Measurements from ENCODE around the gene PISD.

DNA sequence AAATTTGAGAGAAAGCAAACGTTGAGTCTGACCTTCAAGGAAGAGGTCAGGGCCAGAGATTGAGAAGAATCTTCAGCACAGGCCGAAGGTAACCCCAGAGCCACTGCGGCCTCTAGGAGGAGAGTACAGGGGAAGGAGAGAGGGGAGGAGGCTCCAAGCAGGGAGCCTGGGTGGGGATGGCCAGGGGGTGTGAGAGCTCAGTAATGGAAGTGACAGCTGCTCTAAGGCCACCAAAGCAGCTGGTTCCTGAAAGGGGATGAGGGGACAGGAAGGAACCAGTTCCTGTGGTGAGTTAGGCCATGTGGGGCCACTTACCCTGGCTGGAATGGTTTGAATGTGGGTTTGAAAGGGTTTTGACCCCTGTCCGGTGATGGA is 46.1 kb downstream of the PISD start:
- no peak for TF ChIP-seq POLR2A (IDR thresholded peaks at IDR 0.05; ENCODE audit: low read depth, low read length)
- no peak for TF ChIP-seq CTCF (IDR thresholded peaks at IDR 0.05; ENCODE audit: extremely low read depth in 1 of 2, insufficient read depth in 1 of 2, low read depth in 1 of 2, low read length in 2 of 2)
- TF ChIP-seq POLR2AphosphoS5 (IDR thresholded peaks at IDR 0.05; ENCODE audit: insufficient read depth, low read depth, low read length) = peak; percentile 34
- TF ChIP-seq JUN (IDR thresholded peaks at IDR 0.05; ENCODE audit: borderline replicate concordance, insufficient read depth, insufficient read length, low read depth) = no peak
